ENCODE measurements around the gene SHISAL1.

DNA sequence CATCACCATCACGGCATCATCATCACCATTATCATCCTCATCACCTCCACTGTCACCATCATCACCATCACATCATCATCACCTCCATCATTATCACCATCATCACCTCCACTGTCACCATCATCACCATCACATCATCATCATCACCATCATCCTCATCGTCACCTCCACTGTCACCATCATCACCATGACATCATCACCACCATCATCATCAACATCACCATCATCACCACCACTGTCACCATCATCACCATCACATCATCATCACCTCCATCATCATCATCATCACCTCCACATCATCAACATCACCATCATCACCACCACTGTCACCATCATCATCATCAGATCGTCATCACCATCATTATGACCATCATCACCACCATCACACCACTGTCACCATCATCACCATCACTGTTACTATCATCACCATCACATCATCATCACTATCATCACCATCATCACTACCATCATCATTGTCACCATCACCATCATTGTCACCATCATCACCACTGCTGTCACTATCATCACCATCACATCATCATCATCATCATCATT lies 99.2 kb downstream of the SHISAL1 start:
- no peak for TF ChIP-seq EZH2 (IDR thresholded peaks at IDR 0.05; ENCODE audit: insufficient read depth, poor library complexity, severe bottlenecking)
- TF ChIP-seq EZH2phosphoT487 (IDR thresholded peaks at IDR 0.05; ENCODE audit: insufficient read depth, low read depth), result no peak
